AG10803 (cell line): ENCODE measurements around the gene SBNO1.
A peak's percentile ranks its signal among the peaks of the same experiment; 100 is the strongest.

ENCODE experiments used
- DNase-seq: peaks from one replicate; pipeline ENCODE4 v3.0.0; 2010; ENCODE audit warnings: low read depth
- H3K4me3 ChIP-seq: 2 replicates; pipeline ENCODE4 v1.5.1; 2011; ENCODE audit warnings: mild to moderate bottlenecking, low read length, control low read depth
- TF ChIP-seq, protein P1 (sequence below): conservative IDR thresholded peaks from 2 replicates; pipeline ENCODE4 v1.5.1; 2011; ENCODE audit warnings: mild to moderate bottlenecking, low read length, control low read depth, inconsistent platforms

The SBNO1 gene

DNA sequence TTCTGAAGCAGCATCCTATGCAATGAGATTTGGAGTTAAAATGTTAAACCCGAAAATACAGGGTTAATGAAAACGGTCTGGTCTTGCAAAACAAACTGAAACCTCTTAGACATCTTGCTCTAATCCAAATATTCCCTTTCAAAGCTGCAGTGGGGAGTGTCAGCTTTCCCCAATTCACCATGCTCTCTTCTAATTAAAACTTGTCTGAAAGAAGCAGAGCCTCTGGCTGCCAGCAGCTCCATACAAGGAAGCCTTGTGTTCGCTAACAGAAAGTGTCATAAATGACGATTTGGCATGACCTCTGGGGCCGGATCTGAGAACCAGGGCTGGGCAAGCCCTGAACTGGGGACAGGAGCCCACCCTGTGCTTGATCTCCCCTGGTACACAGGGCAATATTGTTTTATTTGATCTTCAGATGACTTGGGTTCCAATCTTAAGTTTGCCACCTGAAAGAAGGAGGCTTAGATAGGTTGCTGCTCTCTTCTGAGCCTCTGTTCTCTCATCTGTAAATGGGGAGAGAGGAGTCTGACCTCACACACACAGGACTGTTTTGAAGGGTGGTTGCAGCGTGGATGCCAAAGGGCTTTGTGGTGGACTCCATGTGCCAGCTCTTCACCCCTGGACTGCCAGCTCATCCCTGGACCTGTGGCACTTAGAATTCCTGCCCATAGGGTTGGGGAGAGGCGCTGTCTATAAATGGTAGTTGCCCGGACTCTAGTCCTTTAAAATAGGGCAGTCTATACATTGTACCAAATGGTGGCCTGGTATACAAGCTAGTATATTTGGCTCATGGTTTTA lies 27.1 kb upstream of the SBNO1 start:
- TF ChIP-seq, protein P1, sequence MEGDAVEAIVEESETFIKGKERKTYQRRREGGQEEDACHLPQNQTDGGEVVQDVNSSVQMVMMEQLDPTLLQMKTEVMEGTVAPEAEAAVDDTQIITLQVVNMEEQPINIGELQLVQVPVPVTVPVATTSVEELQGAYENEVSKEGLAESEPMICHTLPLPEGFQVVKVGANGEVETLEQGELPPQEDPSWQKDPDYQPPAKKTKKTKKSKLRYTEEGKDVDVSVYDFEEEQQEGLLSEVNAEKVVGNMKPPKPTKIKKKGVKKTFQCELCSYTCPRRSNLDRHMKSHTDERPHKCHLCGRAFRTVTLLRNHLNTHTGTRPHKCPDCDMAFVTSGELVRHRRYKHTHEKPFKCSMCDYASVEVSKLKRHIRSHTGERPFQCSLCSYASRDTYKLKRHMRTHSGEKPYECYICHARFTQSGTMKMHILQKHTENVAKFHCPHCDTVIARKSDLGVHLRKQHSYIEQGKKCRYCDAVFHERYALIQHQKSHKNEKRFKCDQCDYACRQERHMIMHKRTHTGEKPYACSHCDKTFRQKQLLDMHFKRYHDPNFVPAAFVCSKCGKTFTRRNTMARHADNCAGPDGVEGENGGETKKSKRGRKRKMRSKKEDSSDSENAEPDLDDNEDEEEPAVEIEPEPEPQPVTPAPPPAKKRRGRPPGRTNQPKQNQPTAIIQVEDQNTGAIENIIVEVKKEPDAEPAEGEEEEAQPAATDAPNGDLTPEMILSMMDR, result no peak
- H3K4me3 ChIP-seq, result peak overlapping the region; percentile 17
- DNase-seq, result peak; percentile 37

DNA sequence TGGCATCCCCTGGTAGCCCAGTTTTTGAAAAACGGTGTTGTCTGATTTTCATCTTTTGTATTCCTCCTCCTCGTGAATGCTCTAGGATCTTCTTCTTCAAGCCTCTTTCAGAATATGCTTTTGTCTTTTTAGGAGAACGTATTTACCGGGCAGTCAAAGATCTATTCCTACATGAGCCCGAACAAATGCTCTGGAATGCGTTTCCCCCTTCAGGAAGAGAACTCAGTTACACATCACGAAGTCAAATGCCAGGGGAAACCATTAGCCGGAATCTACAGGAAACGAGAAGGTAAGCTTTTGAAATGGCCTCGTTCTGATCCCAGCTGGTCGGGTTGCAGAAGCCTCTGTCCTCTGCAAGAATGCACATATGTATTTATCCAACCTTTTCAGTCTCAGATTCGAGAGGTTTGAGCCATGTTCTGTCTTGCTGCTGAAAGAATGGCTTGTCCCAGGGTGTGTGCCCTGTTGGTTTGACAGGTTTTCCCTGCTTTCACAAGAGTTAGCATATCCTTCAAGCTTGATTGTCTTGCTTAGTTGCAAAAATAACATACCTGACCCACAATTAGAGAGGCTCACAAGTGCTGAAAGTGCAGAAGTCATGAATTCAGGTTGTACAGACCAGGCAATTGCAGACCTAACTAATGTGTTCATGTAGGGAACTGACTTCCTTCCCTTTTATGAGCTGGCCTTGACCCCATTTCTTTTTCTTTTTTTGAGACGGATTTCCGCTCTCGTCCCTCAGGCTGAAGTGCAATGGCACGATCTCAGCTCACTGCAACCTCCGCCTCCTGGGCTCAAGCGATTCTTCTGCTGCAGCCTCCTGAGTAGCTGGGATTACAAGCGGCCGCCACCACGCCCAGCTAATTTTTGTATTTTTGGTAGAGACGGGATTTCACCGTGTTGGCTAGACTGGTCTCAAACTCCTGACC lies 26.1 kb upstream of the SBNO1 start:
- peak; percentile 42 for DNase-seq
- H3K4me3 ChIP-seq, result peak overlapping the region; percentile 69
- TF ChIP-seq, protein P1, result 0 out of 2 replicates have a peak, but pooled peaks have one; percentile 13

DNA sequence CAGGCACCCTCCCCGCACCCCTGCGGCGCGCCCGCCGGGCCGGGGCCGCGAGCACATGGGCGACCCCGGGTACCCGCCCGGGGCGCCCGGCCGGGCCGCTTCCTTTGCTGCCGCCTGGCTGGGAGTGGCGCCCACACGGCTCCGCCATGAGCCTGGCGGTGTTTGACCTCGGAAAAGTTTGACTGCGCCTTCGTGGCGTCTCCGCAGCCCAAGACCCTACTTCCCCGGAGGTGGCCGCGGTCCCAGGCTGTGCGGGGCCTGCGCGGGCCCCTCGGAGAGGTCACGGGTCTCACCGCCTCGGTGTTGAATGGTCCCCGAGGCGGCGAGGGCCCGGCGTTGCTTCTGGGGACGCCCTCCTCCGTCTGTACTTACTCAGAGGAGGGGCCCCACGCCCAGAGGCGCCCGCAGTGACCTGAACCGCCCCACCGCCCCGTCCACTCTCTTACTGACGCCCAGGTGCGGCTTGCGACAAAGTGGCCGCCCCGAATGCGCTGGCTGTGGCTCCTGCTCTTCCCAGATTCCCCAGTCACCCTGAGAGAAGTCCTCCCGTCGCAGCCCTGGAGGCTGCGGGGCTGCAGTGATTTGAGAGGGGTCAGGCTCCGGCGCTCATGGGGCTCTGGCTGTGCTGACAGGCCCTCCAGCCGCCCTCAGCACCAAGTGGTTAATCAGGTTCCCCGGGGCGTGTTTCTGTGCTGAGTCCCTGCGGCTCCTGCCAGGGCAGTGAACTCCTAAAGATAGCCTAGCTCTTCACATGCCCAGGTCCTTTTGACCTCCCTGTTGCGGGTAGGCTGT lies 25.1 kb upstream of the SBNO1 start:
- TF ChIP-seq, protein P1, result no peak
- H3K4me3 ChIP-seq, result peak overlapping the region; percentile 69
- DNase-seq, result no peak

DNA sequence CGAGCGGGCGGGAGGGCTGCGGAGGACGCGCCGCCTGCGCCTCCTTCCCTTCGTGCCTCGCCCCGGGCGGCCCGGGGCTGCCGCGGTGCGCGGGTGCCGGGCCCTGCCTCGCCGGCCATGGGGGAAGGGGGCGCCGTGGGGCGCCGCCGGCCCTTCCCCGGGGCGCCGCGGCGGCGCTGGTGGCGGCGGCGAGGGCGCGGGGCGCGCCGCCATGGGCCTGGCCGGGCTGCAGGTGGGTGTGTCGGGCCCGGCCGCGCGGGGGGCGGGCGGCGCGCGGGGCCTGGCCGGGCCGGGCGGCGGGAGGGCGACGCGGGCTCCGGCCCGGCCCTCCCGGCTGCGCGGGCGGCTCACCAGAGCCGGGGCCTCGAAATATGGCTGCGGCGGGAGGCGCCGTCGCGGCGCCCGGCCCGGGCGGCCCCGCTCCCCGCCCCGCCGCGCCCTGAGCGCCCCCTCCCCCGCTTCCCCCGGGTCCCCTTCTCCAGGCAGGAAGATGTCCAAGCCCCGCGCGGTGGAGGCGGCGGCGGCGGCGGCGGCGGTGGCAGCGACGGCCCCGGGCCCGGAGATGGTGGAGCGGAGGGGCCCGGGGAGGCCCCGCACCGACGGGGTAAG lies 24.4 kb upstream of the SBNO1 start:
- H3K4me3 ChIP-seq, result peak overlapping the region; percentile 69
- TF ChIP-seq, protein P1, result no peak
- DNase-seq, result no peak

DNA sequence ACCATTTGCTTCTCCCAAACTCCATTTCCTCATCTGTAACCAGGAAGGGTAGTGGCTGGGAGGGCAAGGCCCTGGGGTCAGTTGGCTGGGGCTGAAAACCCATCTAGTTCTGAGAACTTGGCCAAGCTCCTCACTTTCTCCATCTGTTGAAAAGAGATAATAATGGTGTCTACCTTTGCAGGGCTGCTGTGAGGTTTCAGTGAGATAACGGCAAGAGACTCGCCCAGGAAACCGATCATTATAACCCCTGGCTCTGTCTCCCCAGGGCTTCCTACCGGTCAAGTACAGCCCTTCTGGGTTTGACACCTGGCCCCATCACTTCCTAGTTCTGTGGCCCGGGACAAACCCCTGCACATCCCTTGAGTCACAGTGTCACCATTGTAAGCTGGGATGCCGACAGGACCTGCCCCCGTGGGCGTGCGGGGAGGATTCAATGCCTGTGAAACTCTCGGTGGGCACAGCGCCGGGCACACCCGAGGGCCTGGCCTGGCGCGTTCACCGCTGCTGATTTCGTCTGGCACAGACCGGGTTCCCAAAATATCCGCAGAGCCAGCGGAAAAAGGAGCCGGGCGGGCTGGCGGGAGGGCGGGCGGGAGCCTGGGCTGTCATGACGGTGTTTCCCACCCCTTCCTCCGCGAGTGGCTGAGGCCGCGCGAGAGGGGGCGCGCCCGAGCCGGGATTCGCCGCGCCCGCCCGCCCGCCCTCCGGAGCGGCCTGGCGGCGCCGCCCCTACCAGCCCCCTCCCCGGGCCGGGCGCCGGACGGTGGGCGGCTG lies 23.7 kb upstream of the SBNO1 start:
- DNase-seq, result peak; percentile 59
- H3K4me3 ChIP-seq, result peak overlapping the region; percentile 71
- TF ChIP-seq, protein P1, result no peak
